Lung (tissue), 13 donors: ENCODE measurements around the gene ANKFY1. TPM values are rescaled to one million over a fixed set of nuclear protein-coding genes. Genes with fewer than 3 reads are reported as not detected.

Experiments
- ATAC-seq: fragments of 200-7000 bp; cut with Tn5 transposase; one replicate; pipeline ENCODE4 v1.9.1; 2020; ENCODE audit warnings: moderate number of reproducible peaks; ENCODE audit not compliant: insufficient read depth, low FRiP score
- DNase-seq, 3 donors: peaks; one replicate each; pipeline ENCODE4 v3.0.0-alpha.2; 2013 to 2017
- H3K27ac ChIP-seq, 2 donors: one replicate each; pipeline ENCODE4 v1.5.1; 2013; ENCODE audit warnings: mild to moderate bottlenecking in 2 of 2, moderate library complexity in 2 of 2, control low read depth in 1 of 2, inconsistent platforms in 1 of 2, low read depth in 1 of 2, low read length in 1 of 2
- H3K27me3 ChIP-seq, 3 donors: one replicate each; pipeline ENCODE4 v1.5.1; 2013; ENCODE audit warnings: low read length in 2 of 3; ENCODE audit not compliant: control insufficient read depth in 3 of 3, insufficient read depth in 3 of 3
- H3K36me3 ChIP-seq, 4 donors: one replicate each; pipeline ENCODE4 v1.5.1; 2013; ENCODE audit warnings: low read length in 4 of 4, mild to moderate bottlenecking in 1 of 4, moderate library complexity in 1 of 4; ENCODE audit not compliant: control insufficient read depth in 4 of 4, insufficient read depth in 4 of 4
- H3K4me1 ChIP-seq, 5 donors: one replicate each; pipeline ENCODE4 v1.5.1; 2013; ENCODE audit warnings: low read length in 5 of 5, mild to moderate bottlenecking in 2 of 5, moderate library complexity in 1 of 5; ENCODE audit not compliant: control insufficient read depth in 5 of 5, insufficient read depth in 5 of 5
- H3K4me3 ChIP-seq: one replicate; pipeline ENCODE4 v1.5.1; 2013; ENCODE audit warnings: mild to moderate bottlenecking, control low read depth, moderate library complexity
- H3K9ac ChIP-seq, 2 donors: one replicate each; pipeline ENCODE4 v1.5.1; 2013; ENCODE audit warnings: low read length in 2 of 2, control low read depth in 1 of 2; ENCODE audit not compliant: insufficient read depth in 1 of 2
- H3K9me3 ChIP-seq, 4 donors: one replicate each; pipeline ENCODE4 v1.5.1; 2013; ENCODE audit warnings: low read length in 3 of 4, mild to moderate bottlenecking in 1 of 4, moderate library complexity in 1 of 4; ENCODE audit not compliant: control insufficient read depth in 4 of 4, insufficient read depth in 3 of 4
- WGBS, 2 donors: extraction: QIAGEN DNeasy Blood & Tissue Kit; methylation state at CpG; one replicate each; pipeline ENCODE4 v1.1.7; 2013; 5-methylcytosine and 5-hydroxymethylcytosine counted together
- polyA plus RNA-seq, 2 donors: library from polyadenylated mRNA; stranded (reverse); fragments of 200-250 nt; gene quantifications; one replicate each; pipeline ENCODE4 v1.2.1, GENCODE V29; 2013
- small RNA-seq: library from RNA; depleted of rRNA; stranded (forward); fragments of <200 nt; gene quantifications from one replicate; pipeline ENCODE3, GENCODE V24; 2014; ENCODE audit warnings: low replicate concordance
- total RNA-seq, 2 donors: library from RNA; depleted of rRNA in 1 of 2; stranded (reverse); fragments of >200 nt in 1 of 2; gene quantifications; one replicate each; pipeline ENCODE4 v1.2.1, GENCODE V29; 2014 to 2021
- TF ChIP-seq, protein P1 (sequence below): IDR thresholded peaks from 2 replicates; pipeline ENCODE4 v1.5.1; 2012; ENCODE audit warnings: mild to moderate bottlenecking; ENCODE audit errors: control extremely low read depth, extremely low read depth
- donor health status: control.
- donor health status: control.
- donor health status: Bipolar disorder and iron deficiency.
- donor health status: healthy.
- donor health status: DM: yes; HTN: yes; CAD: no.

The ANKFY1 gene
- total and polyA plus RNA-seq, 4 donors, result 11.4 to 60.2 (median 38.8) TPM

- Histone ChIP-seq H3K9me3 (no peaks in the 10 kb centered on the region), H3K27ac (no peak overlapping the region), H3K4me1 (no peaks in the 10 kb centered on the region), H3K27me3 (no peaks in the 10 kb centered on the region), H3K4me3 (no peak overlapping the region), H3K9ac (no peak overlapping the region), H3K36me3 (peaks cover 16 to 41% (median 24%) of the 10 kb centered on the region in 4 donors)
- ATAC-seq, result no peak
- DNase-seq, result no peak
- TF ChIP-seq, protein P1, sequence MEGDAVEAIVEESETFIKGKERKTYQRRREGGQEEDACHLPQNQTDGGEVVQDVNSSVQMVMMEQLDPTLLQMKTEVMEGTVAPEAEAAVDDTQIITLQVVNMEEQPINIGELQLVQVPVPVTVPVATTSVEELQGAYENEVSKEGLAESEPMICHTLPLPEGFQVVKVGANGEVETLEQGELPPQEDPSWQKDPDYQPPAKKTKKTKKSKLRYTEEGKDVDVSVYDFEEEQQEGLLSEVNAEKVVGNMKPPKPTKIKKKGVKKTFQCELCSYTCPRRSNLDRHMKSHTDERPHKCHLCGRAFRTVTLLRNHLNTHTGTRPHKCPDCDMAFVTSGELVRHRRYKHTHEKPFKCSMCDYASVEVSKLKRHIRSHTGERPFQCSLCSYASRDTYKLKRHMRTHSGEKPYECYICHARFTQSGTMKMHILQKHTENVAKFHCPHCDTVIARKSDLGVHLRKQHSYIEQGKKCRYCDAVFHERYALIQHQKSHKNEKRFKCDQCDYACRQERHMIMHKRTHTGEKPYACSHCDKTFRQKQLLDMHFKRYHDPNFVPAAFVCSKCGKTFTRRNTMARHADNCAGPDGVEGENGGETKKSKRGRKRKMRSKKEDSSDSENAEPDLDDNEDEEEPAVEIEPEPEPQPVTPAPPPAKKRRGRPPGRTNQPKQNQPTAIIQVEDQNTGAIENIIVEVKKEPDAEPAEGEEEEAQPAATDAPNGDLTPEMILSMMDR, result no peak
- WGBS, 2 donors, result 89 to 92% methylated on average over 8 of the region's 8 CpGs
These were observed 145.6 kb downstream of the ANKFY1 start for GRCh38 chr17:4118015-4118743.

GRCh38 chr17:4116516-4116915 is 147.3 kb downstream of the ANKFY1 start:
- no peak overlapping the region for H3K9ac ChIP-seq
- peaks cover 26 to 43% (median 29%) of the 10 kb centered on the region in 4 donors for H3K36me3 ChIP-seq
- no peaks in the 10 kb centered on the region for H3K27me3 ChIP-seq
- H3K9me3 ChIP-seq, result no peaks in the 10 kb centered on the region
- H3K4me1 ChIP-seq, result no peaks in the 10 kb centered on the region
- ATAC-seq, result no peak
- WGBS, 2 donors, result 92 to 98% methylated on average over 4 of the region's 4 CpGs
- TF ChIP-seq, protein P1, result no peak
- no peak for DNase-seq
- H3K4me3 ChIP-seq, result no peak overlapping the region
- no peak overlapping the region for H3K27ac ChIP-seq

Small RNA genes within 50 kb of the gene (small RNA-seq; reads per million reads assigned to genes)
- gene RF00019, result not detected

Other genes starting within 250 kb of the ANKFY1 start
- gene ZZEF1, start 120.9 kb downstream of the ANKFY1 start, total RNA-seq, result 10 to 100 TPM; 54.6 to 61.3 TPM
- 10 to 100 TPM; 15.6 to 17.1 TPM for gene ZZEF1, start 120.9 kb downstream of the ANKFY1 start, polyA plus RNA-seq
- gene CYB5D2, start 120.8 kb downstream of the ANKFY1 start, total RNA-seq, result 10 to 100 TPM; 17.1 to 21.8 TPM
- gene CYB5D2, start 120.8 kb downstream of the ANKFY1 start, polyA plus RNA-seq, result 10 to 100 TPM in 1 of 2 donors, 1 to 10 TPM in 1; 9.2 to 11.6 TPM
- gene UBE2G1, start 102.7 kb upstream of the ANKFY1 start, total RNA-seq, result 10 to 100 TPM; 41.7 to 47.5 TPM
- gene UBE2G1, start 102.7 kb upstream of the ANKFY1 start, polyA plus RNA-seq, result 10 to 100 TPM in 1 of 2 donors, 1 to 10 TPM in 1; 8.0 to 27.2 TPM
- 1 to 10 TPM in 1 of 2 donors, under 1 TPM in 1; 0.40 to 1.6 TPM for gene SPNS3, start 170.0 kb upstream of the ANKFY1 start, total RNA-seq
- gene SPNS3, start 170.0 kb upstream of the ANKFY1 start, polyA plus RNA-seq, result under 1 TPM; 0.41 to 0.62 TPM
- 10 to 100 TPM; 26.8 to 32.1 TPM for gene SPNS2, start 234.9 kb upstream of the ANKFY1 start, total RNA-seq
- gene SPNS2, start 234.9 kb upstream of the ANKFY1 start, polyA plus RNA-seq, result 10 to 100 TPM; 53.0 to 60.1 TPM